ENCODE results near the gene KRTAP22-2. TPM values are rescaled to one million over a fixed set of nuclear protein-coding genes. Genes with fewer than 3 reads are reported as not detected.

KRTAP22-2 gene
- total RNA-seq, 1 experiment from 2014 or later, result not detected

- no peaks in the 10 kb centered on the region for H3K23me2 ChIP-seq (ENCODE audit: insufficient read length, low read depth, low read length, poor library complexity, severe bottlenecking)
These were observed 44.7 kb upstream of the KRTAP22-2 start, which contains the start of gene KRTAP20-2 for GRCh38 chr21:30634906-30635305. Gene KRTAP20-2 (plus strand): TSS chr21:30635206. CDS start chr21:30635264, 58 bp downstream.

More at GRCh38 chr21:30634906-30635305, 44.7 kb upstream of the KRTAP22-2 start, which contains the start of gene KRTAP20-2:
- no peak for DNase-seq
- H3K23ac ChIP-seq (ENCODE audit: insufficient read length, low read depth, low read length), result no peak within 1 kb of the TSS
- Mint-ChIP-seq H3K9me3 (peaks cover 2 to 21% of the 10 kb centered on the region in 2 experiments; a peak in 2 of 5 replicates), H3K4me3 (no peak within 1 kb of the TSS), H3K36me3 (ENCODE audit: insufficient read depth in 1 of 3, low read depth in 3 of 3) (peaks cover 0 to 34% (median 0%) of the 10 kb centered on the region in 3 experiments; a peak in 2 of 7 replicates), H3K4me1 (no peaks in the 10 kb centered on the region), H3K27me3 (ENCODE audit: low read depth) (peaks cover 4% of the 10 kb centered on the region), H3K27ac (no peak within 1 kb of the TSS)
- no peak within 1 kb of the TSS for H4K8ac ChIP-seq (replicated peaks; ENCODE audit: insufficient read length, low read depth, low read length)
- H4K5ac ChIP-seq (ENCODE audit: insufficient read length, low read depth, low read length), result no peak within 1 kb of the TSS
- TF ChIP-seq CTCF (conservative IDR thresholded peaks at IDR 0.05), result no peak
- H3K9ac ChIP-seq (ENCODE audit: extremely low read depth, insufficient read length, low read length), result no peak within 1 kb of the TSS
- no peak within 1 kb of the TSS for H3T11ph ChIP-seq (ENCODE audit: low read length)
- no peaks in the 10 kb centered on the region for H3K9me3 ChIP-seq (ENCODE audit: control insufficient read depth, low read depth, low read length)
- no peaks in the 10 kb centered on the region for H3K27me3 ChIP-seq (ENCODE audit: insufficient read depth, low read length)
- no peak within 1 kb of the TSS for H2BK15ac ChIP-seq (ENCODE audit: low read depth, low read length)
- no peaks in the 10 kb centered on the region for H3K79me2 ChIP-seq (ENCODE audit: insufficient read depth, low read length)
- H3K4me2 ChIP-seq (ENCODE audit: insufficient read depth, insufficient read length, low read length), result no peak within 1 kb of the TSS
- H3K18ac ChIP-seq (ENCODE audit: insufficient read length, low read depth, low read length), result no peak within 1 kb of the TSS
- H3K4ac ChIP-seq (ENCODE audit: low read depth, low read length), result no peak within 1 kb of the TSS
- no peak within 1 kb of the TSS for H2BK20ac ChIP-seq (ENCODE audit: low read depth, low read length, poor library complexity, severe bottlenecking)
- no peak within 1 kb of the TSS for H4K91ac ChIP-seq (ENCODE audit: insufficient read length, low read depth, low read length)
- no CpG with 5 or more reads among the region's 1 CpG for WGBS (ENCODE audit: extremely low coverage, insufficient read length, low lambda C conversion rate)
- no peak within 1 kb of the TSS for H2BK12ac ChIP-seq (ENCODE audit: insufficient read length, low read depth, low read length)
- no peaks in the 10 kb centered on the region for H4K20me1 ChIP-seq (ENCODE audit: control insufficient read depth, insufficient read depth, insufficient read length)
- no peak within 1 kb of the TSS for H2BK120ac ChIP-seq (ENCODE audit: low read depth, low read length, poor library complexity, severe bottlenecking)
- H2BK5ac ChIP-seq (ENCODE audit: insufficient read length, low read length), result no peak within 1 kb of the TSS
- no peak within 1 kb of the TSS for H3K27ac ChIP-seq (ENCODE audit: insufficient read length, low read depth, low read length)
- no peak within 1 kb of the TSS for H2AK5ac ChIP-seq (ENCODE audit: insufficient read length, low read length)
- no peak within 1 kb of the TSS for H2AFZ ChIP-seq (ENCODE audit: low read length)
- H3K14ac ChIP-seq (ENCODE audit: insufficient read depth, low read length), result no peak within 1 kb of the TSS
- no peak within 1 kb of the TSS for H3K56ac ChIP-seq (ENCODE audit: insufficient read length, low read depth, low read length)
- no peaks in the 10 kb centered on the region for H3K79me1 ChIP-seq (ENCODE audit: insufficient read depth, low read depth, low read length, poor library complexity, severe bottlenecking)
- no peaks in the 10 kb centered on the region for H3K4me1 ChIP-seq (ENCODE audit: insufficient read depth, low read length)

All from H9 (cell line).